HG02798 (cell line): ENCODE results near the gene FKBP7.
"Not testable (repeated sequence)": the region's sequence is repeated elsewhere in the genome, so short reads cannot be mapped to it uniquely, and the experiment has no call there.

Experiments
- ATAC-seq: cut with Tn5 transposase; IDR thresholded peaks from one replicate; pipeline ENCODE4 v1.9.1; 2021; ENCODE audit warnings: mild to moderate bottlenecking; ENCODE audit not compliant: unreplicated experiment, poor library complexity

The FKBP7 gene

GRCh38 chr2:178478439-178479274 is at the start of gene FKBP7:
TSS of gene FKBP7 (minus strand) at chr2:178478600. CDS start at chr2:178478499, 101 bp downstream.
- ATAC-seq = peak; percentile 63

GRCh38 chr2:178527592-178527991 is 49.2 kb upstream of the FKBP7 start:
- ATAC-seq = no peak

GRCh38 chr2:178526256-178526655 is 47.9 kb upstream of the FKBP7 start:
- ATAC-seq = no peak

- ATAC-seq = not testable (repeated sequence)
Measured at GRCh38 chr2:178525460-178525859, 47.1 kb upstream of the FKBP7 start.

- ATAC-seq = not testable (repeated sequence)
Measured at GRCh38 chr2:178525010-178525409, 46.6 kb upstream of the FKBP7 start.

- ATAC-seq = peak; percentile 20
Measured at GRCh38 chr2:178523596-178524134, 45.3 kb upstream of the FKBP7 start.

GRCh38 chr2:178522950-178523595 is 44.7 kb upstream of the FKBP7 start:
- ATAC-seq = peak; percentile 96

- ATAC-seq = no peak
Measured at GRCh38 chr2:178521304-178522150, 43.1 kb upstream of the FKBP7 start.

GRCh38 chr2:178517496-178517895 is 39.1 kb upstream of the FKBP7 start:
- ATAC-seq = no peak

- peak; percentile 64 for ATAC-seq
Measured at GRCh38 chr2:178514664-178515063, 36.3 kb upstream of the FKBP7 start.

GRCh38 chr2:178513876-178514275 is 35.5 kb upstream of the FKBP7 start:
- no peak for ATAC-seq

- no peak for ATAC-seq
Measured at GRCh38 chr2:178512484-178512883, 34.1 kb upstream of the FKBP7 start.

GRCh38 chr2:178510384-178510783 is 32.0 kb upstream of the FKBP7 start:
- no peak for ATAC-seq

- no peak for ATAC-seq
Measured at GRCh38 chr2:178508646-178509045, 30.2 kb upstream of the FKBP7 start.

- ATAC-seq = no peak
Measured at GRCh38 chr2:178506949-178507348, 28.5 kb upstream of the FKBP7 start.

- ATAC-seq = no peak
Measured at GRCh38 chr2:178506524-178506923, 28.1 kb upstream of the FKBP7 start.

GRCh38 chr2:178506101-178506500 is 27.7 kb upstream of the FKBP7 start:
- ATAC-seq = no peak

- no peak for ATAC-seq
Measured at GRCh38 chr2:178502751-178503150, 24.4 kb upstream of the FKBP7 start.

GRCh38 chr2:178499640-178500039 is 21.2 kb upstream of the FKBP7 start:
- ATAC-seq = no peak

- ATAC-seq = peak; percentile 62
Measured at GRCh38 chr2:178498137-178498536, 19.7 kb upstream of the FKBP7 start.
